ENCODE measurements around the gene TAMM41.
"Not testable (repeated sequence)": the region's sequence is repeated elsewhere in the genome, so short reads cannot be mapped to it uniquely, and the experiment has no call there.

- TF ChIP-seq CTCF, POLR2A, POLR2AphosphoS5, EP300 (IDR thresholded peaks at IDR 0.05): not testable (repeated sequence)
These were observed 15.5 kb upstream of the TAMM41 start for GRCh38 chr3:11862145-11862544.
